K562 (cell line): ENCODE data around the gene TCIRG1.

Source experiments
- CCAR2 ChIP-seq: fragments of 200-400 bp; formaldehyde crosslinking; IDR thresholded peaks from 2 replicates; pipeline ENCODE4 v1.6.1; 2017; ENCODE audit warnings: mild to moderate bottlenecking, low read depth, low read length
- CTCF ChIP-seq, 3 experiments: IDR thresholded peaks in 2 of 3; conservative IDR thresholded peaks in 1 of 3; 2 replicates each; pipeline ENCODE4 v1.5.1; 2011 to 2012; ENCODE audit warnings: low read length in 3 of 3, mild to moderate bottlenecking in 3 of 3, control low read depth in 2 of 3, improper control_type of control experiment in 1 of 3, inconsistent platforms in 1 of 3, low read depth in 1 of 3, mixed read lengths in 1 of 3, moderate library complexity in 1 of 3; ENCODE audit not compliant: insufficient read depth in 2 of 3
- CXXC5 ChIP-seq: fragments of 250-450 bp; sonication (Bioruptor Pico); IDR thresholded peaks from 2 replicates; pipeline ENCODE4 v1.8.0; 2022; ENCODE audit warnings: inconsistent platforms, mild to moderate bottlenecking, moderate library complexity
- EZH2 ChIP-seq: IDR thresholded peaks from 2 replicates; pipeline ENCODE4 v1.6.1; 2012; ENCODE audit warnings: low read depth, mild to moderate bottlenecking, inconsistent platforms, low read length, borderline replicate concordance
- JUND ChIP-seq, 2 experiments: IDR thresholded peaks; 2 replicates in 1 of 2; 3 replicates in 1 of 2; pipeline ENCODE4 v1.6.1; 2011; ENCODE audit warnings: borderline replicate concordance in 2 of 2, low read depth in 2 of 2, low read length in 2 of 2, improper control_type of control experiment in 1 of 2, missing biosample characterization in 1 of 2, missing genetic modification characterization in 1 of 2, missing genetic modification reagents in 1 of 2
- L3MBTL2 ChIP-seq: fragments of 450-650 bp; IDR thresholded peaks from 2 replicates; pipeline ENCODE4 v1.6.1; 2016; ENCODE audit warnings: mild to moderate bottlenecking, moderate library complexity
- MAFF ChIP-seq: IDR thresholded peaks from 2 replicates; pipeline ENCODE4 v1.6.1; 2012; ENCODE audit warnings: low read length, improper control_type of control experiment
- RFX5 ChIP-seq: IDR thresholded peaks from 2 replicates; pipeline ENCODE4 v1.6.1; 2011; ENCODE audit warnings: low read depth, mild to moderate bottlenecking, improper control_type of control experiment, low read length
- ZBTB43 ChIP-seq: sonication (generic); formaldehyde crosslinking; IDR thresholded peaks from 2 replicates; pipeline ENCODE4 v1.8.0; 2023; ENCODE audit warnings: mild to moderate bottlenecking, missing genetic modification reagents
- ZBTB8A ChIP-seq: fragments of 450-650 bp; IDR thresholded peaks from 2 replicates; pipeline ENCODE4 v1.6.1; 2018; ENCODE audit warnings: mild to moderate bottlenecking, moderate library complexity; ENCODE audit not compliant: partially characterized antibody
- ZNF232 ChIP-seq: sonication (generic); formaldehyde crosslinking; IDR thresholded peaks from 2 replicates; pipeline ENCODE4 v1.8.0; 2022; ENCODE audit warnings: mild to moderate bottlenecking, missing genetic modification reagents
- TF ChIP-seq, protein P1 (sequence below): sonication (generic); formaldehyde crosslinking; IDR thresholded peaks from 2 replicates; pipeline ENCODE4 v1.8.1; 2023; ENCODE audit warnings: mild to moderate bottlenecking, missing genetic modification reagents
- TF ChIP-seq, protein P2 (sequence below): fragments of 450-650 bp; IDR thresholded peaks from 2 replicates; pipeline ENCODE4 v1.6.1; 2017; ENCODE audit warnings: mild to moderate bottlenecking, moderate library complexity

DNA sequence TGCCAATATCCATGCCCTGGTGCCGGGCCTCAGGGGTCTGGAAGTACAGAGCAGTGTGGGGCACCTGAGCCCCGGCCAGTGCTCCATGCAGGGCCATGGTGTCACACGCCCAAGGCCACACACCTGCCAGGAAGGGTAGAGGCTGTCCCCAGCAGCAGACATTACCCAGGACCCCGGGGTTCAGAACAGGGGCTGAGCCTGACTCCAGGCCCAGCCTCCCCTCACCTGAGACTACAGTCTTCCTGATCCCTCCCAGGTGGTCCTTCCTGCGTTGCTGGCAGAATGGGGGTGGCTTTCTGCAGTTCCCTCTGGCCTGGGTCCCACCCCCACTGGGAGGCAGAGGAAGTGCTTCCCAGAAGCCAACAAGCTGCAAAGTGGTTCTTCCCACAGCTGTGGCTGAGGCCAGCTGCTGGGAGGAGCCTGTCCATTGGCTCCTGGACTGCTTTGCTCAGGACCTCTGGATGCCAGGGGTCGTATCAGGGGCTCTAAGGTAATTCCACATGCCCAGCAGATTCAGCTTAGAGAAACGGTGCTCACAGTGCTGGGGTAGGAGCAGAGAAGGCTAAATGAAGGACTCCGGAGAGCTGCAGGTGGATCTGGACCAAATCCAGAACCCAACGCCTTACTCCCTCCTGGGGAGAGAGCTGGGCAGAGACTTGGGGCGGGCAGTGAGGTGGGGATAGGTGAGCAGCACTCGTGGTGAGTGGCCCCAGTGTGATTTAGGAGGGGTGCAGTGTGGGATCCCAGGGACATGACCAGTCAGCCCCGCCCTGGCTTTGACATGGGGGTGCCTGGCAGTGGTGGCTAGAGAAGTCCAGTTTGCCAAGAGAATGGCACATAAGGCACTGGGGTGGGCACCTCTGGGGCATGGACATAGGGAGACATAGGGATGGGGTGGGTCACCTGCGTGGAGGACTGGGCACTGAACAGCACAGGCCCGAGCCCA, 12.6 kb downstream of the TCIRG1 start:
- TF ChIP-seq ZNF232 (CRISPR knock-in tag) (no peak), L3MBTL2 (no peak), RFX5 (no peak), ZBTB8A (no peak), CTCF (IDR thresholded peaks at IDR 0.05 in 2 of 3, conservative IDR thresholded peaks at IDR 0.05 in 1 of 3; ENCODE audit: insufficient read depth in 2 of 3, low read depth in 1 of 3, low read length in 3 of 3) (no peak), ZBTB43 (no peak), JUND (IDR thresholded peaks at IDR 0.05; ENCODE audit: borderline replicate concordance, low read depth, low read length) (no peak), JUND (tag; IDR thresholded peaks at IDR 0.05; ENCODE audit: borderline replicate concordance, low read depth, low read length) (no peak), MAFF (no peak), CXXC5 (no peak), EZH2 (no peak), CCAR2 (no peak)
- TF ChIP-seq, protein P1, sequence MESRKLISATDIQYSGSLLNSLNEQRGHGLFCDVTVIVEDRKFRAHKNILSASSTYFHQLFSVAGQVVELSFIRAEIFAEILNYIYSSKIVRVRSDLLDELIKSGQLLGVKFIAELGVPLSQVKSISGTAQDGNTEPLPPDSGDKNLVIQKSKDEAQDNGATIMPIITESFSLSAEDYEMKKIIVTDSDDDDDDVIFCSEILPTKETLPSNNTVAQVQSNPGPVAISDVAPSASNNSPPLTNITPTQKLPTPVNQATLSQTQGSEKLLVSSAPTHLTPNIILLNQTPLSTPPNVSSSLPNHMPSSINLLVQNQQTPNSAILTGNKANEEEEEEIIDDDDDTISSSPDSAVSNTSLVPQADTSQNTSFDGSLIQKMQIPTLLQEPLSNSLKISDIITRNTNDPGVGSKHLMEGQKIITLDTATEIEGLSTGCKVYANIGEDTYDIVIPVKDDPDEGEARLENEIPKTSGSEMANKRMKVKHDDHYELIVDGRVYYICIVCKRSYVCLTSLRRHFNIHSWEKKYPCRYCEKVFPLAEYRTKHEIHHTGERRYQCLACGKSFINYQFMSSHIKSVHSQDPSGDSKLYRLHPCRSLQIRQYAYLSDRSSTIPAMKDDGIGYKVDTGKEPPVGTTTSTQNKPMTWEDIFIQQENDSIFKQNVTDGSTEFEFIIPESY (CRISPR knock-in tag): no peak
- TF ChIP-seq, protein P2, sequence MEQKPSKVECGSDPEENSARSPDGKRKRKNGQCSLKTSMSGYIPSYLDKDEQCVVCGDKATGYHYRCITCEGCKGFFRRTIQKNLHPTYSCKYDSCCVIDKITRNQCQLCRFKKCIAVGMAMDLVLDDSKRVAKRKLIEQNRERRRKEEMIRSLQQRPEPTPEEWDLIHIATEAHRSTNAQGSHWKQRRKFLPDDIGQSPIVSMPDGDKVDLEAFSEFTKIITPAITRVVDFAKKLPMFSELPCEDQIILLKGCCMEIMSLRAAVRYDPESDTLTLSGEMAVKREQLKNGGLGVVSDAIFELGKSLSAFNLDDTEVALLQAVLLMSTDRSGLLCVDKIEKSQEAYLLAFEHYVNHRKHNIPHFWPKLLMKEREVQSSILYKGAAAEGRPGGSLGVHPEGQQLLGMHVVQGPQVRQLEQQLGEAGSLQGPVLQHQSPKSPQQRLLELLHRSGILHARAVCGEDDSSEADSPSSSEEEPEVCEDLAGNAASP: no peak
